SK-MEL-5 (cell line): ENCODE measurements around the gene STN1. TPM values are rescaled to one million over a fixed set of nuclear protein-coding genes. Genes with fewer than 3 reads are reported as not detected.

Experiments used
- total RNA-seq: library from RNA; depleted of rRNA; stranded (reverse); fragments of >200 nt; shearing (Covaris generic); gene quantifications from 2 replicates; pipeline ENCODE4 v1.2.3, GENCODE V29; 2014; rRNA removed

The STN1 gene
- total RNA-seq, 1 experiment from 2014 or later = 23.6 TPM

Other genes with a start within 250 kb of the STN1 start
- gene SH3PXD2A, start 62.6 kb downstream of the STN1 start, total RNA-seq = 0.37 and 0.48 TPM in 2 replicates
- gene SLK, start 49.0 kb upstream of the STN1 start, total RNA-seq = 29.0 and 31.6 TPM in 2 replicates
- gene COL17A1, start 167.7 kb upstream of the STN1 start, total RNA-seq = 0.43 and 0.45 TPM in 2 replicates
- gene SFR1, start 204.0 kb upstream of the STN1 start, total RNA-seq = 7.2 and 8.6 TPM in 2 replicates